WTC11 (cell line): ENCODE data around the gene TERB2.
"Not testable (repeated sequence)": the region's sequence is repeated elsewhere in the genome, so short reads cannot be mapped to it uniquely, and the experiment has no call there.

ENCODE experiments used
- ATF1 ChIP-seq: sonication (generic); formaldehyde crosslinking; IDR thresholded peaks from 2 replicates; pipeline ENCODE4 v1.8.1; 2023; ENCODE audit warnings: mild to moderate bottlenecking, moderate library complexity, missing genetic modification reagents
- ATF2 ChIP-seq: sonication (generic); formaldehyde crosslinking; IDR thresholded peaks from 2 replicates; pipeline ENCODE4 v1.8.1; 2022; ENCODE audit warnings: low read depth, missing genetic modification reagents, borderline replicate concordance
- CREB1 ChIP-seq: sonication (generic); formaldehyde crosslinking; IDR thresholded peaks from 2 replicates; pipeline ENCODE4 v1.8.0; 2023; ENCODE audit warnings: mild to moderate bottlenecking, missing genetic modification reagents
- CTCF ChIP-seq: fragments of 200-600 bp; IDR thresholded peaks from 2 replicates; pipeline ENCODE4 v1.8.0; 2022; ENCODE audit warnings: antibody characterized with exemption
- ESRRA ChIP-seq: sonication (generic); formaldehyde crosslinking; IDR thresholded peaks from 2 replicates; pipeline ENCODE4 v1.8.1; 2022; ENCODE audit warnings: mild to moderate bottlenecking, missing genetic modification reagents, borderline replicate concordance
- IRF2 ChIP-seq: sonication (generic); formaldehyde crosslinking; IDR thresholded peaks from 2 replicates; pipeline ENCODE4 v1.8.0; 2022; ENCODE audit warnings: low read depth, missing genetic modification reagents, borderline replicate concordance
- JUN ChIP-seq: sonication (generic); formaldehyde crosslinking; IDR thresholded peaks from 2 replicates; pipeline ENCODE4 v1.8.0; 2023; ENCODE audit warnings: mild to moderate bottlenecking, missing genetic modification reagents
- RELA ChIP-seq: sonication (generic); formaldehyde crosslinking; IDR thresholded peaks from 2 replicates; pipeline ENCODE4 v1.8.1; 2022; ENCODE audit warnings: missing genetic modification reagents, mild to moderate bottlenecking, borderline replicate concordance
- RORB ChIP-seq: fragments of 250-450 bp; sonication (Bioruptor Pico); IDR thresholded peaks from 2 replicates; pipeline ENCODE4 v1.9.0; 2021; ENCODE audit warnings: mild to moderate bottlenecking
- SP1 ChIP-seq: sonication (generic); formaldehyde crosslinking; conservative IDR thresholded peaks from 2 replicates; pipeline ENCODE4 v1.8.1; 2022; ENCODE audit warnings: missing genetic modification reagents
- ZNF121 ChIP-seq: sonication (generic); formaldehyde crosslinking; IDR thresholded peaks from 2 replicates; pipeline ENCODE4 v1.8.0; 2023; ENCODE audit warnings: missing genetic modification reagents
- ZNF138 ChIP-seq: sonication (generic); formaldehyde crosslinking; conservative IDR thresholded peaks from 2 replicates; pipeline ENCODE4 v1.8.1; 2022; ENCODE audit warnings: mild to moderate bottlenecking, moderate library complexity, missing genetic modification reagents
- TF ChIP-seq, protein P1 (sequence below): sonication (generic); formaldehyde crosslinking; IDR thresholded peaks from 2 replicates; pipeline ENCODE4 v1.8.1; 2023; ENCODE audit warnings: mild to moderate bottlenecking, moderate library complexity, missing genetic modification reagents
- TF ChIP-seq, protein P2 (sequence below): sonication (generic); formaldehyde crosslinking; IDR thresholded peaks from 2 replicates; pipeline ENCODE4 v1.8.0; 2022; ENCODE audit warnings: mild to moderate bottlenecking, missing genetic modification reagents

DNA sequence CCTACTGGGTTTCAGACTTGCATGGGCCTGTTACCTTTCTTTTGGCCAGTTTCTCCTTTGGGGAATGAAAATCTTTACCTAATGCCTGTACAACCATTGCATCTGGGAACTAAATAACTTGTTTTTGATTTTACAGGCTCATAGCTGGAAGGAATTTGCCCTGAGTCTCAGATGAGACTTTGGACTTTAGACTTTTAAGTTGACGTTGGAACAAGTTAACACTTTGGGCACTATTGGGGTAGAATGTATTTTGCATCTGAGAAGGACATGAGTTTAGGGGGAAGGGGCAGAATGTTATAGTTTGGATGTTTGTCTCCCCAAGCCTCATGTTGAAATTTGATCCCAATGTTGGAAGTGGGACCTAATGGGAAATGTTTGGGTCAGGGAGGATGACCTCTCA is 44.7 kb downstream of the TERB2 start:
- TF ChIP-seq CREB1 (CRISPR knock-in tag); CTCF; IRF2 (CRISPR knock-in tag); JUN (CRISPR knock-in tag); ESRRA (CRISPR knock-in tag); RORB (CRISPR knock-in tag); RELA (CRISPR knock-in tag); ATF2 (CRISPR knock-in tag); ATF1 (CRISPR knock-in tag); ZNF121 (CRISPR knock-in tag); SP1 (CRISPR knock-in tag); ZNF138 (CRISPR knock-in tag): not testable (repeated sequence)
- TF ChIP-seq, protein P1, sequence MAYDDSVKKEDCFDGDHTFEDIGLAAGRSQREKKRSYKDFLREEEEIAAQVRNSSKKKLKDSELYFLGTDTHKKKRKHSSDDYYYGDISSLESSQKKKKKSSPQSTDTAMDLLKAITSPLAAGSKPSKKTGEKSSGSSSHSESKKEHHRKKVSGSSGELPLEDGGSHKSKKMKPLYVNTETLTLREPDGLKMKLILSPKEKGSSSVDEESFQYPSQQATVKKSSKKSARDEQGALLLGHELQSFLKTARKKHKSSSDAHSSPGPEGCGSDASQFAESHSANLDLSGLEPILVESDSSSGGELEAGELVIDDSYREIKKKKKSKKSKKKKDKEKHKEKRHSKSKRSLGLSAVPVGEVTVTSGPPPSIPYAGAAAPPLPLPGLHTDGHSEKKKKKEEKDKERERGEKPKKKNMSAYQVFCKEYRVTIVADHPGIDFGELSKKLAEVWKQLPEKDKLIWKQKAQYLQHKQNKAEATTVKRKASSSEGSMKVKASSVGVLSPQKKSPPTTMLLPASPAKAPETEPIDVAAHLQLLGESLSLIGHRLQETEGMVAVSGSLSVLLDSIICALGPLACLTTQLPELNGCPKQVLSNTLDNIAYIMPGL (CRISPR knock-in tag), result not testable (repeated sequence)
- TF ChIP-seq, protein P2, sequence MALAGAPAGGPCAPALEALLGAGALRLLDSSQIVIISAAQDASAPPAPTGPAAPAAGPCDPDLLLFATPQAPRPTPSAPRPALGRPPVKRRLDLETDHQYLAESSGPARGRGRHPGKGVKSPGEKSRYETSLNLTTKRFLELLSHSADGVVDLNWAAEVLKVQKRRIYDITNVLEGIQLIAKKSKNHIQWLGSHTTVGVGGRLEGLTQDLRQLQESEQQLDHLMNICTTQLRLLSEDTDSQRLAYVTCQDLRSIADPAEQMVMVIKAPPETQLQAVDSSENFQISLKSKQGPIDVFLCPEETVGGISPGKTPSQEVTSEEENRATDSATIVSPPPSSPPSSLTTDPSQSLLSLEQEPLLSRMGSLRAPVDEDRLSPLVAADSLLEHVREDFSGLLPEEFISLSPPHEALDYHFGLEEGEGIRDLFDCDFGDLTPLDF, result not testable (repeated sequence)
